ENCODE results near the gene TRHDE. TPM values are rescaled to one million over a fixed set of nuclear protein-coding genes. Genes with fewer than 3 reads are reported as not detected.

Gene TRHDE
- total and polyA plus RNA-seq, 12 donors: 0.11 to 3.9 (median 0.64) TPM

GRCh38 chr12:72267974-72268373, 4.2 kb upstream of the TRHDE start:
- WGBS, 4 donors: 58 to 76% (median 62%) methylated on average over 2 of the region's 2 CpGs
- H3K4me3 ChIP-seq: no peak overlapping the region
- no peaks in the 10 kb centered on the region for H3K36me3 ChIP-seq (replicated peaks in 1 of 2)
- no peaks in the 10 kb centered on the region for H3K9me3 ChIP-seq (replicated peaks in 1 of 3)
- intact Hi-C loops (cut with DNase I): no loop called here
- TF ChIP-seq POLR2A (IDR thresholded peaks at IDR 0.05) (no peak), CTCF (IDR thresholded peaks at IDR 0.05) (no peak)
- peaks cover 11% of the 10 kb centered on the region for H3K27me3 ChIP-seq
- peaks cover 0 to 10% of the 10 kb centered on the region in 2 donors for H3K4me1 ChIP-seq (replicated peaks in 1 of 2)
- DNase-seq: no peak
- H3K27ac ChIP-seq: no peak overlapping the region

GRCh38 chr12:72268386-72268785, 3.8 kb upstream of the TRHDE start:
- no peaks in the 10 kb centered on the region for H3K9me3 ChIP-seq (replicated peaks in 1 of 3)
- DNase-seq: no peak
- H3K27ac ChIP-seq: no peak overlapping the region
- H3K4me1 ChIP-seq (replicated peaks in 1 of 2): peaks cover 2 to 15% of the 10 kb centered on the region in 2 donors
- H3K36me3 ChIP-seq (replicated peaks in 1 of 2): no peaks in the 10 kb centered on the region
- intact Hi-C loops (cut with DNase I): no loop called here
- 59 to 79% (median 69%) methylated on average over 2 of the region's 2 CpGs for WGBS, 4 donors
- H3K4me3 ChIP-seq: no peak overlapping the region
- H3K27me3 ChIP-seq: peaks cover 14% of the 10 kb centered on the region
- TF ChIP-seq CTCF (IDR thresholded peaks at IDR 0.05) (no peak), POLR2A (IDR thresholded peaks at IDR 0.05) (no peak)

DNA sequence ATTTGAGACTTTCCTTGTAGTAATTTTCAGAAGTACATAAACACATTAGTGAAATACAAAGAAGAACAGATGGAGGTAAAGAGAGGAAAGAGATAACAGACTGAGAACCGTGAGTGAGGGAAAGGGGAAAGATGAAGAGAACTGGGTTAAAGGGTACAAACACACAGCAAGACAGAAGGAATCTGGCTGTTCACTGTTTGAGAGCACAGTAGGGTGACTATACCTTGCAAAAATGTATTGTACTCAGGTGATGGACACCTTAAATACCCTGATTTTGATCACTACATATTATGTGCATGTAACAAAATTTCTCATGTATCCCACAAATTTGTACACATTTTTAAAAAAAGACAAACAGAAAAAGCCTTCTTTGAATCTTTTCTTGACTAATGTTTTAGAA, 2.7 kb upstream of the TRHDE start:
- H3K27ac ChIP-seq: no peak overlapping the region
- intact Hi-C loops (cut with DNase I): no loop called here
- no peak overlapping the region for H3K4me3 ChIP-seq
- H3K27me3 ChIP-seq: peaks cover 21% of the 10 kb centered on the region
- H3K36me3 ChIP-seq (replicated peaks in 1 of 2): no peaks in the 10 kb centered on the region
- no peak for TF ChIP-seq POLR2A (IDR thresholded peaks at IDR 0.05)
- TF ChIP-seq CTCF (IDR thresholded peaks at IDR 0.05): no peak
- 42 to 62% (median 52%) methylated on average over 1 of the region's 1 CpG for WGBS, 4 donors
- no peak for DNase-seq
- H3K4me1 ChIP-seq (replicated peaks in 1 of 2): peaks cover 8 to 24% of the 10 kb centered on the region in 2 donors
- H3K9me3 ChIP-seq (replicated peaks in 1 of 3): no peaks in the 10 kb centered on the region

- Histone ChIP-seq H3K27ac (no peak overlapping the region), H3K4me1 (replicated peaks in 1 of 2) (peaks cover 8 to 24% of the 10 kb centered on the region in 2 donors), H3K4me3 (no peak overlapping the region), H3K9me3 (replicated peaks in 1 of 3) (no peaks in the 10 kb centered on the region), H3K36me3 (replicated peaks in 1 of 2) (no peaks in the 10 kb centered on the region), H3K27me3 (peaks cover 21% of the 10 kb centered on the region)
- DNase-seq: no peak
- TF ChIP-seq CTCF (IDR thresholded peaks at IDR 0.05) (no peak), POLR2A (IDR thresholded peaks at IDR 0.05) (no peak)
- intact Hi-C loops (cut with DNase I): no loop called here
- 43 to 59% (median 57%) methylated on average over 2 of the region's 2 CpGs for WGBS, 4 donors
Observed at GRCh38 chr12:72270246-72270645, 1.9 kb upstream of the TRHDE start.
